Measurements from ENCODE around the gene SOS1. TPM values are rescaled to one million over a fixed set of nuclear protein-coding genes. Genes with fewer than 3 reads are reported as not detected.
"Not testable (repeated sequence)": the region's sequence is repeated elsewhere in the genome, so short reads cannot be mapped to it uniquely, and the experiment has no call there.

The SOS1 gene
- total RNA-seq, 1 experiment from 2014 or later, result 28.4 TPM

DNA sequence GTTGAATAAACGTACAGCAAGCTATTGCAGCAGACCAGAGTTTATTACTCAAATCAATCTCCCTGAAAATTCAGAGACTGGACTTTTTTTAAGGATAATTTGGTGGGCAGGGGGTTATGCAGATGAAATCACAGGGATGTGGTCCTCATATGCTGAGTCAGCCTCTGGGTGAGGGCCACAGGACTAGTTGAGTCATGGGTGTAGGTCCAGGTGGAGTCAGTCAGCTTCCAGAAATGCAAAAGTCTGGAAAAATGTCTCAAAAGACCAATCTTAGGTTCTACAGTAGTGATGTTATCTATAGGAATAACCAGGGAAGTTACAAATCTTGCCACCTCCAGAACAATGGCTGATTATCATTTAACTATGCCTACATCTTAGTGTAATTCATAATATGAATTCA, 180.1 kb downstream of the SOS1 start (continued):
- TF ChIP-seq PRDM15 (CRISPR knock-in tag; IDR thresholded peaks at IDR 0.05) (no peak), ZNF423 (CRISPR knock-in tag; IDR thresholded peaks at IDR 0.05) (no peak), NFYB (CRISPR knock-in tag; conservative IDR thresholded peaks at IDR 0.05; ENCODE audit: low read depth) (no peak), SP1 (CRISPR knock-in tag; conservative IDR thresholded peaks at IDR 0.05) (no peak), USF1 (CRISPR knock-in tag; IDR thresholded peaks at IDR 0.05) (no peak)

DNA sequence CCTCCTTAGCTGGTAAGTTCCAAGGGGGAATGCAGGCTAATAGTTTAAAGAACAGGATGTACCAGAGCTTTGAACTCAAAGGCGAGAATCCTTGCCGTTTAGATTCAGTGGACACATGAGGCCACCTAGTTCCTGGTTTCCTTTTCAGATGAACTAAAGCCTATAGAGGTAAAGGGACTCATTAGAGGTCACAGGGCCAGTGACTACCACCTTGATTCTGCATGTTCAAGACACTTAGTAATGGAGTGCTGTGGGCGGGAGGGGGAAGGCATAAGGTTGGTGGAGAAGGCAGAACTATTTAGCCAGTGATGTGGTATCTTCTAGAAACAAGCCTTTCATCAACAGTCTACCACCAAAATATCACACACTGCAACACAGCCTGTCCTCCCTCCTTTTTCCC, 183.3 kb downstream of the SOS1 start:
- DNase-seq (ENCODE audit: low spot score), result no peak
- ATAC-seq, result no peak
- Mint-ChIP-seq H3K27me3 (ENCODE audit: low read depth) (no peaks in the 10 kb centered on the region), H3K4me3 (no peak overlapping the region), H3K9me3 (no peaks in the 10 kb centered on the region), H3K27ac (no peak overlapping the region), H3K36me3 (no peaks in the 10 kb centered on the region), H3K4me1 (no peaks in the 10 kb centered on the region)
- no peak for TF ChIP-seq ZNF219 (CRISPR knock-in tag; IDR thresholded peaks at IDR 0.05; ENCODE audit: borderline replicate concordance)
- TF ChIP-seq FOXP1 (CRISPR knock-in tag; IDR thresholded peaks at IDR 0.05; ENCODE audit: borderline replicate concordance), result no peak
- no peak for TF ChIP-seq RORB (CRISPR knock-in tag; IDR thresholded peaks at IDR 0.05)
- no peak for TF ChIP-seq ZBTB21 (CRISPR knock-in tag; IDR thresholded peaks at IDR 0.05; ENCODE audit: borderline replicate concordance)
- TF ChIP-seq ZNF263 (CRISPR knock-in tag; IDR thresholded peaks at IDR 0.05; ENCODE audit: low read depth), result no peak
- CTCF ChIA-PET, result interaction anchor here (1.3 to 3.4 kb wide), 2 partner anchors 10 to 291 kb away, joined by 3 to 21 read pairs; no protein-coding TSS in a partner anchor
- POLR2A ChIA-PET, result interaction anchor here (0.6 kb wide), 1 partner anchor 125 kb away, joined by 3 read pairs; no protein-coding TSS in a partner anchor

DNA sequence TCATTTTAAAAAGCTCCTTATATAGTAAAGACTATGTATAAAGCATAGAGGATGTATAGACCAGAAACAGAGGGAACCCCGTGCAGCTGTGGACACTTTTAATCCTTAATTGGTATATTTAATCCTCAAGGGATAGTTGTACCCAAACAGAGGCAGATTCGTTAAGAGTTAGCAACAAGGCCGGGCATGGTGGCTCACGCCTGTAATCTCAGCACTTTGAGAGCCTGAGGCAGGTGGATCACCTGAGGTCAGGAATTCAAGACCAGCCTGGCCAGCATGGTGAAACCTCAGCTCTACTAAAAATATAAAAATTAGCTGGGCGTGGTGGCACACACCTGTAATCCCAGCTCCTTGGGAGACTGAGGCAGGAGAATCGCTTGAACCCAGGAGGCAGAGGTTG, 184.3 kb downstream of the SOS1 start:
- DNase-seq (ENCODE audit: low spot score); POLR2A ChIA-PET: not testable (repeated sequence)
- CTCF ChIA-PET, result interaction anchor here (1.3 to 3.4 kb wide), 2 partner anchors 11 to 292 kb away, joined by 3 to 21 read pairs; no protein-coding TSS in a partner anchor

GRCh38 chr2:38935568-38936172, 185.2 kb downstream of the SOS1 start:
- ChIA-PET CTCF (interaction anchor here (0.7 to 3.4 kb wide), 2 partner anchors 12 to 46 kb away, joined by 3 to 21 read pairs; no protein-coding TSS in a partner anchor), POLR2A (no interaction called here)
- no peak overlapping the region for H3K27ac Mint-ChIP-seq
- TF ChIP-seq ZNF138 (CRISPR knock-in tag; conservative IDR thresholded peaks at IDR 0.05), result no peak
- TF ChIP-seq, protein P1, sequence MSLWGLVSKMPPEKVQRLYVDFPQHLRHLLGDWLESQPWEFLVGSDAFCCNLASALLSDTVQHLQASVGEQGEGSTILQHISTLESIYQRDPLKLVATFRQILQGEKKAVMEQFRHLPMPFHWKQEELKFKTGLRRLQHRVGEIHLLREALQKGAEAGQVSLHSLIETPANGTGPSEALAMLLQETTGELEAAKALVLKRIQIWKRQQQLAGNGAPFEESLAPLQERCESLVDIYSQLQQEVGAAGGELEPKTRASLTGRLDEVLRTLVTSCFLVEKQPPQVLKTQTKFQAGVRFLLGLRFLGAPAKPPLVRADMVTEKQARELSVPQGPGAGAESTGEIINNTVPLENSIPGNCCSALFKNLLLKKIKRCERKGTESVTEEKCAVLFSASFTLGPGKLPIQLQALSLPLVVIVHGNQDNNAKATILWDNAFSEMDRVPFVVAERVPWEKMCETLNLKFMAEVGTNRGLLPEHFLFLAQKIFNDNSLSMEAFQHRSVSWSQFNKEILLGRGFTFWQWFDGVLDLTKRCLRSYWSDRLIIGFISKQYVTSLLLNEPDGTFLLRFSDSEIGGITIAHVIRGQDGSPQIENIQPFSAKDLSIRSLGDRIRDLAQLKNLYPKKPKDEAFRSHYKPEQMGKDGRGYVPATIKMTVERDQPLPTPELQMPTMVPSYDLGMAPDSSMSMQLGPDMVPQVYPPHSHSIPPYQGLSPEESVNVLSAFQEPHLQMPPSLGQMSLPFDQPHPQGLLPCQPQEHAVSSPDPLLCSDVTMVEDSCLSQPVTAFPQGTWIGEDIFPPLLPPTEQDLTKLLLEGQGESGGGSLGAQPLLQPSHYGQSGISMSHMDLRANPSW (CRISPR knock-in tag; conservative IDR thresholded peaks at IDR 0.05; ENCODE audit: low read depth), result no peak
- no peak for TF ChIP-seq SMAD3 (CRISPR knock-in tag; IDR thresholded peaks at IDR 0.05; ENCODE audit: borderline replicate concordance)
- TF ChIP-seq ELF4 (CRISPR knock-in tag; IDR thresholded peaks at IDR 0.05; ENCODE audit: low read depth), result no peak
- no peak for TF ChIP-seq SP1 (CRISPR knock-in tag; conservative IDR thresholded peaks at IDR 0.05)
- TF ChIP-seq, protein P2, sequence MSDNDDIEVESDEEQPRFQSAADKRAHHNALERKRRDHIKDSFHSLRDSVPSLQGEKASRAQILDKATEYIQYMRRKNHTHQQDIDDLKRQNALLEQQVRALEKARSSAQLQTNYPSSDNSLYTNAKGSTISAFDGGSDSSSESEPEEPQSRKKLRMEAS (CRISPR knock-in tag; IDR thresholded peaks at IDR 0.05), result no peak
- TF ChIP-seq, protein P3, sequence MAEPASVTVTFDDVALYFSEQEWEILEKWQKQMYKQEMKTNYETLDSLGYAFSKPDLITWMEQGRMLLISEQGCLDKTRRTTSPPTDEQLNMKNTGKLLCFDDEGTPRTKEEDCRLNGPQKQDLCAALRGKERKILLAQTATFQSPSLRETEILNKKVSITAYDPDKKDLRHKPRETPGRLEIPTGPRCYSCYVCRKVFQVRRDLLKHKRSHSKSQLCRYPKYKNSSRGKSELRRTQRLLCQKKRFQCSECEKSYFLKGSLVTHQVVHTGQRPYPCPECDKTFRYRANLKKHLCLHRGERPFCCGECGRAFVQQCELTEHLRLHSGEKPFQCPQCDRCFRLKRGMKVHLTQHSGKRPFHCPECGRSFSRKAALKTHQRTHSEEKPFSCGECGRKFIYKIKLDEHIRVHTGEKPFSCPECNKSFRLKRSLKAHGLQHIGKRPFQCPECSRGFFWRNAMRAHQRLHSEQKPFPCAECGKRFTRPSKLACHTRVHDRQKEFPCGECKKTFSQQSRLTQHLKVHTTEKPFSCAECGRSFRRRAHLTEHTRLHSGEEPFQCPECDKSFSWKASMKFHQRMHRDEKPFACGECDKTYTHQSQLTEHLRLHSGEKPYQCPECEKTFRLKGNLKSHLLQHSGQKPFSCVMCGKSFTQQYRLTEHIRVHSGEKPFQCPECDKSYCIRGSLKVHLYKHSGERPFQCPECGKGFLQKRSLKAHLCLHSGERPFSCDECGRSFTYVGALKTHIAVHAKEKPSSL (CRISPR knock-in tag; conservative IDR thresholded peaks at IDR 0.05), result no peak
- TF ChIP-seq ZNF396 (CRISPR knock-in tag; IDR thresholded peaks at IDR 0.05; ENCODE audit: borderline replicate concordance), result no peak
- TF ChIP-seq TEAD4 (CRISPR knock-in tag; IDR thresholded peaks at IDR 0.05), result no peak
- TF ChIP-seq GABPB1 (CRISPR knock-in tag; IDR thresholded peaks at IDR 0.05), result no peak
- no peak for TF ChIP-seq IRF1 (CRISPR knock-in tag; IDR thresholded peaks at IDR 0.05)

More for the DNA sequence above, 184.3 kb downstream of the SOS1 start:
- H3K27ac Mint-ChIP-seq; H3K36me3 Mint-ChIP-seq; ATAC-seq; H3K4me3 Mint-ChIP-seq; H3K27me3 Mint-ChIP-seq (ENCODE audit: low read depth); H3K4me1 Mint-ChIP-seq; H3K9me3 Mint-ChIP-seq: not testable (repeated sequence)

More at GRCh38 chr2:38935568-38936172, 185.2 kb downstream of the SOS1 start:
- no peak overlapping the region for H3K4me3 Mint-ChIP-seq
- ATAC-seq (no peak), DNase-seq (ENCODE audit: low spot score) (no peak)
- no peaks in the 10 kb centered on the region for H3K9me3 Mint-ChIP-seq
- H3K36me3 Mint-ChIP-seq, result no peaks in the 10 kb centered on the region
- no peaks in the 10 kb centered on the region for H3K4me1 Mint-ChIP-seq
- no peaks in the 10 kb centered on the region for H3K27me3 Mint-ChIP-seq (ENCODE audit: low read depth)

Measured in WTC11 (cell line).